HepG2 (cell line): Measurements from ENCODE around the gene STAT4. TPM values are rescaled to one million over a fixed set of nuclear protein-coding genes. Genes with fewer than 3 reads are reported as not detected.

Experiments
- ATAD3A ChIP-seq: sonication (generic); formaldehyde crosslinking; IDR thresholded peaks from 2 replicates; pipeline ENCODE4 v1.4.0; 2020; ENCODE audit warnings: missing genetic modification reagents
- DPF2 ChIP-seq: sonication (generic); formaldehyde crosslinking; IDR thresholded peaks from 2 replicates; pipeline ENCODE4 v1.4.0; 2020; ENCODE audit warnings: mild to moderate bottlenecking, low read depth, missing genetic modification reagents, borderline replicate concordance
- EP300 ChIP-seq, 3 experiments: sonication (generic) in 1 of 3; formaldehyde crosslinking in 1 of 3; IDR thresholded peaks; 2 replicates each; pipeline versions ENCODE4 v1.5.1 to v1.6.1; 2011 to 2020; ENCODE audit warnings: low read depth in 2 of 3, low read length in 2 of 3, borderline replicate concordance in 1 of 3, improper control_type of control experiment in 1 of 3, mild to moderate bottlenecking in 1 of 3, missing genetic modification reagents in 1 of 3, moderate library complexity in 1 of 3
- GZF1 ChIP-seq: sonication (generic); formaldehyde crosslinking; IDR thresholded peaks from 2 replicates; pipeline ENCODE4 v1.5.1; 2020; ENCODE audit warnings: mild to moderate bottlenecking, missing genetic modification reagents
- KLF11 ChIP-seq: IDR thresholded peaks from 2 replicates; pipeline ENCODE4 v1.6.1; 2016; ENCODE audit warnings: missing compliant biosample characterization
- SIN3A ChIP-seq: IDR thresholded peaks from 2 replicates; pipeline ENCODE4 v1.6.1; 2011; ENCODE audit warnings: low read depth, mild to moderate bottlenecking, control low read depth, low read length, borderline replicate concordance
- SRF ChIP-seq: IDR thresholded peaks from 2 replicates; pipeline ENCODE4 v1.6.1; 2011; ENCODE audit warnings: mild to moderate bottlenecking, low read depth, low read length, moderate library complexity
- SRSF9 ChIP-seq: fragments of 200-400 bp; formaldehyde crosslinking; IDR thresholded peaks from 2 replicates; pipeline ENCODE4 v1.6.1; 2018; ENCODE audit warnings: borderline replicate concordance, mild to moderate bottlenecking, low read depth, low read length; ENCODE audit not compliant: insufficient read depth, poor library complexity, severe bottlenecking
- polyA plus RNA-seq, 8 experiments: library from polyadenylated mRNA; depleted of rRNA in 3 of 8; stranded (reverse) in 7 of 8; unstranded in 1 of 8; fragments of >200 nt; fragmentation: Illumina TruSeq in 4 of 8; extraction: Trizol in 4 of 8; gene quantifications; 2 replicates each; pipeline versions ENCODE4 v1.2.1 to v1.2.3, GENCODE V29; 2011 to 2016; ENCODE audit warnings: low read depth in 4 of 8, missing spikeins in 1 of 8, mixed read lengths in 1 of 8; ENCODE audit not compliant: insufficient read depth in 1 of 8
- total RNA-seq, 5 experiments: library from RNA; depleted of rRNA; stranded (reverse); fragments of >200 nt; fragmentation: Illumina TruSeq; extraction: Trizol; gene quantifications; 2 replicates each; pipeline ENCODE4 v1.2.3, GENCODE V29; 2016; ENCODE audit warnings: low read depth in 1 of 5
- TF ChIP-seq, protein P1 (sequence below): sonication (generic); formaldehyde crosslinking; IDR thresholded peaks from 2 replicates; pipeline ENCODE4 v1.4.0; 2020; ENCODE audit warnings: missing genetic modification reagents, borderline replicate concordance
- TF ChIP-seq, protein P2 (sequence below): sonication (generic); formaldehyde crosslinking; IDR thresholded peaks from 2 replicates; pipeline ENCODE4 v1.4.0; 2020; ENCODE audit warnings: missing genetic modification reagents
- TF ChIP-seq, protein P3 (sequence below): sonication (generic); formaldehyde crosslinking; conservative IDR thresholded peaks from 2 replicates; pipeline ENCODE4 v1.5.0; 2020; ENCODE audit warnings: missing genetic modification reagents
- TF ChIP-seq, protein P4 (sequence below): sonication (generic); formaldehyde crosslinking; IDR thresholded peaks from 2 replicates; pipeline ENCODE4 v1.4.0; 2020; ENCODE audit warnings: mild to moderate bottlenecking, missing genetic modification reagents, borderline replicate concordance
- TF ChIP-seq, protein P5 (sequence below): sonication (generic); formaldehyde crosslinking; IDR thresholded peaks from 2 replicates; pipeline ENCODE4 v1.5.0; 2020; ENCODE audit warnings: mild to moderate bottlenecking, missing genetic modification reagents

STAT4 gene
- total and polyA plus RNA-seq, 2 of the 13 experiments (the other 11 are each of a cell fraction or from before 2014, with no cell fraction given), result 0.37 TPM; not detected in 1

DNA sequence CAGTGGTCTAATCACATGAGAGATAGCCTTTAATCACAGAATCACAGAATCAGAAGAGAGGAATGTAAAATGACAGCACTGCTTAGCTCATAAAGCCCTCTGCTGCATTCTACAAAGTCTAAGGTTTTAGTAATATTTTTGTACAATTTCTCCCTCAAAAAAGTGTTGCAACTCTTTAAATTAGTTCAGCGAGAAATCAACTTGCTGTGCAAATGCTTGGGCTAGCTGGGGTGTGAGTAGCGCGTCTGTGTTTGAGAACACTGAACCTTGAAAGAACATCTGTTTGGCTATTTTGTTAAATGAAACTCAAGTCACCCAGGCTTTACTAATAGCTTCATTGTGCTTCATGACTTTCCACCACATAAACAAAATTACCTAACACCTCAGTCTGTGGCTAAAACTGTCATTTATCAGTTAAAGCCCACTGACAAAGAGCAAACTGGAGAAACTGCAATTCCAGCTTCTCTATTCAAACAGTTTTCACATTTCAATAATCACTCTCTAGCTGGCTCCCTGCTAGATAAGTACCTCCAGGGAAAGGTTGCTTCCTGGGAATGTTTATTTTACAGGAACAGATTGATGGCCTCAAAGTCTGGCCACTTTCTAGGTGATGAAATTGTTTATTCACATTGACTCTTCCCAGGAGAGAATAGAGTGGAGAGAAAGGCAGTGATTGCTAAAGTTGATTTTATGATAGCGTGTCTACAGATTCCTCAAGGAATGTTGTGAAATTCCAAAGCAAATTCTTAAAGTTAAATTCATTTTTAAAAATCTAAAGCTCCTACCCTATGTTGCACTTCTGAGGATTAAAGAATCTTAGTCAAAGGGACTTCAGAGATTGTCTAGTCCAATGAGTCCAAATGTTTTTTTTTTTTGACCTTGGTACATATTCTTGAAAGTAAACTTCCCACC, 100.8 kb downstream of the STAT4 start (continued):
- no peak for TF ChIP-seq SIN3A
- TF ChIP-seq, protein P1, sequence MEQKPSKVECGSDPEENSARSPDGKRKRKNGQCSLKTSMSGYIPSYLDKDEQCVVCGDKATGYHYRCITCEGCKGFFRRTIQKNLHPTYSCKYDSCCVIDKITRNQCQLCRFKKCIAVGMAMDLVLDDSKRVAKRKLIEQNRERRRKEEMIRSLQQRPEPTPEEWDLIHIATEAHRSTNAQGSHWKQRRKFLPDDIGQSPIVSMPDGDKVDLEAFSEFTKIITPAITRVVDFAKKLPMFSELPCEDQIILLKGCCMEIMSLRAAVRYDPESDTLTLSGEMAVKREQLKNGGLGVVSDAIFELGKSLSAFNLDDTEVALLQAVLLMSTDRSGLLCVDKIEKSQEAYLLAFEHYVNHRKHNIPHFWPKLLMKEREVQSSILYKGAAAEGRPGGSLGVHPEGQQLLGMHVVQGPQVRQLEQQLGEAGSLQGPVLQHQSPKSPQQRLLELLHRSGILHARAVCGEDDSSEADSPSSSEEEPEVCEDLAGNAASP (CRISPR knock-in tag), result no peak
- TF ChIP-seq, protein P2, sequence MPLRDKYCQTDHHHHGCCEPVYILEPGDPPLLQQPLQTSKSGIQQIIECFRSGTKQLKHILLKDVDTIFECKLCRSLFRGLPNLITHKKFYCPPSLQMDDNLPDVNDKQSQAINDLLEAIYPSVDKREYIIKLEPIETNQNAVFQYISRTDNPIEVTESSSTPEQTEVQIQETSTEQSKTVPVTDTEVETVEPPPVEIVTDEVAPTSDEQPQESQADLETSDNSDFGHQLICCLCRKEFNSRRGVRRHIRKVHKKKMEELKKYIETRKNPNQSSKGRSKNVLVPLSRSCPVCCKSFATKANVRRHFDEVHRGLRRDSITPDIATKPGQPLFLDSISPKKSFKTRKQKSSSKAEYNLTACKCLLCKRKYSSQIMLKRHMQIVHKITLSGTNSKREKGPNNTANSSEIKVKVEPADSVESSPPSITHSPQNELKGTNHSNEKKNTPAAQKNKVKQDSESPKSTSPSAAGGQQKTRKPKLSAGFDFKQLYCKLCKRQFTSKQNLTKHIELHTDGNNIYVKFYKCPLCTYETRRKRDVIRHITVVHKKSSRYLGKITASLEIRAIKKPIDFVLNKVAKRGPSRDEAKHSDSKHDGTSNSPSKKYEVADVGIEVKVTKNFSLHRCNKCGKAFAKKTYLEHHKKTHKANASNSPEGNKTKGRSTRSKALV (CRISPR knock-in tag), result no peak
- peak in 1 of 2 experiments; percentile 35; a peak in 1 of 4 replicates for TF ChIP-seq EP300 (IDR thresholded peaks at IDR 0.05; ENCODE audit: low read depth in 2 of 2, low read length in 2 of 2)
- TF ChIP-seq EP300 (CRISPR knock-in tag; IDR thresholded peaks at IDR 0.05; ENCODE audit: borderline replicate concordance), result no peak
- TF ChIP-seq KLF11 (CRISPR knock-in tag), result no peak
- TF ChIP-seq, protein P3, sequence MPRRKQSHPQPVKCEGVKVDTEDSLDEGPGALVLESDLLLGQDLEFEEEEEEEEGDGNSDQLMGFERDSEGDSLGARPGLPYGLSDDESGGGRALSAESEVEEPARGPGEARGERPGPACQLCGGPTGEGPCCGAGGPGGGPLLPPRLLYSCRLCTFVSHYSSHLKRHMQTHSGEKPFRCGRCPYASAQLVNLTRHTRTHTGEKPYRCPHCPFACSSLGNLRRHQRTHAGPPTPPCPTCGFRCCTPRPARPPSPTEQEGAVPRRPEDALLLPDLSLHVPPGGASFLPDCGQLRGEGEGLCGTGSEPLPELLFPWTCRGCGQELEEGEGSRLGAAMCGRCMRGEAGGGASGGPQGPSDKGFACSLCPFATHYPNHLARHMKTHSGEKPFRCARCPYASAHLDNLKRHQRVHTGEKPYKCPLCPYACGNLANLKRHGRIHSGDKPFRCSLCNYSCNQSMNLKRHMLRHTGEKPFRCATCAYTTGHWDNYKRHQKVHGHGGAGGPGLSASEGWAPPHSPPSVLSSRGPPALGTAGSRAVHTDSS (CRISPR knock-in tag), result no peak
- no peak for TF ChIP-seq SRSF9
- TF ChIP-seq, protein P4, sequence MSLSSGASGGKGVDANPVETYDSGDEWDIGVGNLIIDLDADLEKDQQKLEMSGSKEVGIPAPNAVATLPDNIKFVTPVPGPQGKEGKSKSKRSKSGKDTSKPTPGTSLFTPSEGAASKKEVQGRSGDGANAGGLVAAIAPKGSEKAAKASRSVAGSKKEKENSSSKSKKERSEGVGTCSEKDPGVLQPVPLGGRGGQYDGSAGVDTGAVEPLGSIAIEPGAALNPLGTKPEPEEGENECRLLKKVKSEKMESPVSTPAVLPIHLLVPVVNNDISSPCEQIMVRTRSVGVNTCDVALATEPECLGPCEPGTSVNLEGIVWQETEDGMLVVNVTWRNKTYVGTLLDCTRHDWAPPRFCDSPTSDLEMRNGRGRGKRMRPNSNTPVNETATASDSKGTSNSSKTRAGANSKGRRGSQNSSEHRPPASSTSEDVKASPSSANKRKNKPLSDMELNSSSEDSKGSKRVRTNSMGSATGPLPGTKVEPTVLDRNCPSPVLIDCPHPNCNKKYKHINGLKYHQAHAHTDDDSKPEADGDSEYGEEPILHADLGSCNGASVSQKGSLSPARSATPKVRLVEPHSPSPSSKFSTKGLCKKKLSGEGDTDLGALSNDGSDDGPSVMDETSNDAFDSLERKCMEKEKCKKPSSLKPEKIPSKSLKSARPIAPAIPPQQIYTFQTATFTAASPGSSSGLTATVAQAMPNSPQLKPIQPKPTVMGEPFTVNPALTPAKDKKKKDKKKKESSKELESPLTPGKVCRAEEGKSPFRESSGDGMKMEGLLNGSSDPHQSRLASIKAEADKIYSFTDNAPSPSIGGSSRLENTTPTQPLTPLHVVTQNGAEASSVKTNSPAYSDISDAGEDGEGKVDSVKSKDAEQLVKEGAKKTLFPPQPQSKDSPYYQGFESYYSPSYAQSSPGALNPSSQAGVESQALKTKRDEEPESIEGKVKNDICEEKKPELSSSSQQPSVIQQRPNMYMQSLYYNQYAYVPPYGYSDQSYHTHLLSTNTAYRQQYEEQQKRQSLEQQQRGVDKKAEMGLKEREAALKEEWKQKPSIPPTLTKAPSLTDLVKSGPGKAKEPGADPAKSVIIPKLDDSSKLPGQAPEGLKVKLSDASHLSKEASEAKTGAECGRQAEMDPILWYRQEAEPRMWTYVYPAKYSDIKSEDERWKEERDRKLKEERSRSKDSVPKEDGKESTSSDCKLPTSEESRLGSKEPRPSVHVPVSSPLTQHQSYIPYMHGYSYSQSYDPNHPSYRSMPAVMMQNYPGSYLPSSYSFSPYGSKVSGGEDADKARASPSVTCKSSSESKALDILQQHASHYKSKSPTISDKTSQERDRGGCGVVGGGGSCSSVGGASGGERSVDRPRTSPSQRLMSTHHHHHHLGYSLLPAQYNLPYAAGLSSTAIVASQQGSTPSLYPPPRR (CRISPR knock-in tag), result no peak
- TF ChIP-seq, protein P5, sequence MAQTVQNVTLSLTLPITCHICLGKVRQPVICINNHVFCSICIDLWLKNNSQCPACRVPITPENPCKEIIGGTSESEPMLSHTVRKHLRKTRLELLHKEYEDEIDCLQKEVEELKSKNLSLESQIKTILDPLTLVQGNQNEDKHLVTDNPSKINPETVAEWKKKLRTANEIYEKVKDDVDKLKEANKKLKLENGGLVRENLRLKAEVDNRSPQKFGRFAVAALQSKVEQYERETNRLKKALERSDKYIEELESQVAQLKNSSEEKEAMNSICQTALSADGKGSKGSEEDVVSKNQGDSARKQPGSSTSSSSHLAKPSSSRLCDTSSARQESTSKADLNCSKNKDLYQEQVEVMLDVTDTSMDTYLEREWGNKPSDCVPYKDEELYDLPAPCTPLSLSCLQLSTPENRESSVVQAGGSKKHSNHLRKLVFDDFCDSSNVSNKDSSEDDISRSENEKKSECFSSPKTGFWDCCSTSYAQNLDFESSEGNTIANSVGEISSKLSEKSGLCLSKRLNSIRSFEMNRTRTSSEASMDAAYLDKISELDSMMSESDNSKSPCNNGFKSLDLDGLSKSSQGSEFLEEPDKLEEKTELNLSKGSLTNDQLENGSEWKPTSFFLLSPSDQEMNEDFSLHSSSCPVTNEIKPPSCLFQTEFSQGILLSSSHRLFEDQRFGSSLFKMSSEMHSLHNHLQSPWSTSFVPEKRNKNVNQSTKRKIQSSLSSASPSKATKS (CRISPR knock-in tag), result no peak
- TF ChIP-seq SRF, result 0 out of 2 replicates have a peak, but pooled peaks have one; percentile 33
- TF ChIP-seq DPF2 (CRISPR knock-in tag), result no peak
- TF ChIP-seq GZF1 (CRISPR knock-in tag), result no peak
- no peak for TF ChIP-seq ATAD3A (CRISPR knock-in tag)
